Activated naive CD8-positive, alpha-beta T cell treated with anti-CD3 and anti-CD28 coated beads, Interleukin-2, amount 50 U/mL, for 24 hours (primary cell): ENCODE results near the gene DRC7.

ENCODE experiments used
- ATAC-seq: fragments of 150-1000 bp; cut with Tn5 transposase; one replicate; pipeline ENCODE4 v1.10.0; 2021
- DNase-seq: peaks from one replicate; pipeline ENCODE4 v3.0.0; 2021
- H3K27ac Mint-ChIP-seq: one replicate; pipeline ENCODE4 v1.8.0; 2021; ENCODE audit warnings: mild to moderate bottlenecking, mixed read lengths
- H3K27me3 Mint-ChIP-seq: one replicate; pipeline ENCODE4 v1.8.0; 2021; ENCODE audit warnings: mixed read lengths
- H3K36me3 Mint-ChIP-seq: one replicate; pipeline ENCODE4 v1.8.0; 2021; ENCODE audit warnings: low read depth, mixed read lengths
- H3K4me1 Mint-ChIP-seq: one replicate; pipeline ENCODE4 v1.8.0; 2021; ENCODE audit warnings: mixed read lengths
- H3K4me3 Mint-ChIP-seq: one replicate; pipeline ENCODE4 v1.8.0; 2021; ENCODE audit warnings: mild to moderate bottlenecking, moderate library complexity, mixed read lengths
- H3K9me3 Mint-ChIP-seq: one replicate; pipeline ENCODE4 v1.8.0; 2021; ENCODE audit warnings: mixed read lengths

Gene DRC7

DNA sequence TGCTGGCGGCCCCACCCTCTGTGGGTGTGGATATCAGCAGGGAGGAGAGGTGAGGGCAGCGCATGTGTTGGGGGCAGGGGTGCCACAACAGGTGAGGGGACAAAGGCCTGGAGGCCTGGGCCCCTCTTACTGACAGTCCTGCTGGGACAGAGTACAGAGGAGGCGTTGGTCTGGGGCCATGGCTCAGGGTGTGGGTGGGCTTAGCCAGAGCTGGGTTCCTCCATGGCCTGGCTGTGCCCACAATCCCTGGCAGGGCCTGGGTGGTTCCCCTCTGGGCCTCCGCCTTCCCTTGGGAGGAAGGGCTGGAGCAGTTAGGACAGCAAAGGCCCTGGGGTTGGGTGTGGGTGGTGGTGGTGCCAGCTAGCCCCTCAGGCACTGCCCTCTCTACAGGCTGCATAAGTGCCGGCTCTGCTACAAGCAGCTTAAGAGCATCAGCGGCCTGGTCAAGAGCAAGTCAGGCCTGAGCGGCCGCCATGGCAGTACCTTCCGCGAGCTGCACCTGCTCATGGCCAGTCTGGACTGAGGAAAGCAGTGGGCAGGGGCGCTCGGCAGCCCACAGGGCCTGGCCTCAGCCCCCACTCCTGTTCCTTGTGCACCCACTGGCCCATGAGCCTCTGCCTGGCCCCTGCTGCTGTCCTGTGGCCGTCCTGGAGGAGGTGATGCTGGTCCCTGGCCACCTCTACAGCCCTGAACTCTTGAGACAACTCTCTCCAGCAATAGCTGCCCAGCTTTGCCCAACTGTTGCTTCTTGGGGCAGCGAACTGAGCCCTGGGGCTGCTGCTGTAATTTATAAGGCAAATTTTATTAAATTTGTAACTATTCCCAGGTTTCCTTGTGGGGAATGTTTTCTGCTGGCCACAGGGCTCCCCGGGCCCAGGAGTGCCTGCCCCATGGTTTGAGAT is 62.1 kb downstream of the DRC7 start:
- no peaks in the 10 kb centered on the region for H3K9me3 Mint-ChIP-seq
- H3K27ac Mint-ChIP-seq: no peak overlapping the region
- H3K27me3 Mint-ChIP-seq: no peaks in the 10 kb centered on the region
- no peak overlapping the region for H3K4me3 Mint-ChIP-seq
- peaks cover 6% of the 10 kb centered on the region for H3K36me3 Mint-ChIP-seq
- ATAC-seq (no peak), DNase-seq (no peak)
- no peaks in the 10 kb centered on the region for H3K4me1 Mint-ChIP-seq

DNA sequence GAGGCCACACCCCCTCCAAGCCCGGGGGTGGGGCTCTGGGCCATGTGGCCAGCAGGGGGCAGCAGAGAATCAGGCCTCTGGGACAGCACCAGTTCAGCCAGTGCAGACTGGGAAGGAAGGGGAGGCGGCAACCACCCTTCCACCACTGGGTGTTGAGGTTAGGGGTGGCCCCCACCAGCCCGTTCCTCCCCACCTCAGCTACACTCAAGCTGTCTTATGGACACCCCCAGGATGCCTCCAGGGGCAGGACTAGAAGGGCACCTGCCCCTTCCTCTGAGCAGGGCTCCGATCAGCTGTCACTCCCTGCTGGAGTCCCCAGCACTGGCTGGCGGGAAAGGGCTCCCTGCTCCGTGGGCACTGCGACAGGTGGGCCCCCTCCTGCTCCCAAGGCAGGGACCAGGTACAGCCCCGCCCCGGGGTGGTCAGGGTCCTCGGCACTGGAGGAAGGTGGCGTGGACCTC is 62.8 kb downstream of the DRC7 start:
- DNase-seq (peak; percentile 93), ATAC-seq (peak; percentile 82)
- Mint-ChIP-seq H3K4me1 (no peaks in the 10 kb centered on the region), H3K4me3 (no peak overlapping the region), H3K27ac (no peak overlapping the region), H3K9me3 (no peaks in the 10 kb centered on the region), H3K27me3 (no peaks in the 10 kb centered on the region), H3K36me3 (peaks cover 6% of the 10 kb centered on the region)

DNA sequence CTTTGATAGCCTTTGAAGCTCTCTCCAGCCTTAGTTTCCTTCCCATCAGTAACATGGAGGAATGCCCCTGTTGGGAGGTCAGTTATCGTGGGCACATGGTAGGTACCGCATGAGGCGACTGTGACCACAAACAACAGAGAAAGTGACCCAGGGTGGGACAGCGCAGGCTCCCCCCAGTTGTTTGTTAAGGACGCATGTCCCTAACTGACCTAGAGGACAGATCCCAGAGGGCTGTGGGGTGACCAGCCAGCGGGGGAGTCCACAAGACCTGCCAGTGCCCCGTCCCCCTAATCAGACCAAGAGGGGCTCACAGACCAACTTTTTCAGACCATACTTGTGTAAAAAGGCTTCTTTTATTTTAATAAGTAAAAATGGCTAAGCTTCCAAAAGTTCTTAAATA is 63.3 kb downstream of the DRC7 start:
- Mint-ChIP-seq H3K36me3 (peaks cover 6% of the 10 kb centered on the region), H3K4me1 (no peaks in the 10 kb centered on the region), H3K27me3 (no peaks in the 10 kb centered on the region), H3K9me3 (no peaks in the 10 kb centered on the region), H3K4me3 (no peak overlapping the region), H3K27ac (no peak overlapping the region)
- no peak for ATAC-seq
- no peak for DNase-seq

GRCh38 chr16:57758331-57759117 is 63.9 kb downstream of the DRC7 start:
- H3K4me3 Mint-ChIP-seq: no peak overlapping the region
- no peaks in the 10 kb centered on the region for H3K4me1 Mint-ChIP-seq
- peaks cover 6% of the 10 kb centered on the region for H3K36me3 Mint-ChIP-seq
- H3K9me3 Mint-ChIP-seq: no peaks in the 10 kb centered on the region
- no peak overlapping the region for H3K27ac Mint-ChIP-seq
- no peak for DNase-seq
- no peaks in the 10 kb centered on the region for H3K27me3 Mint-ChIP-seq
- ATAC-seq: no peak

GRCh38 chr16:57759131-57759530 is 64.5 kb downstream of the DRC7 start:
- Mint-ChIP-seq H3K27me3 (no peaks in the 10 kb centered on the region), H3K36me3 (peaks cover 6% of the 10 kb centered on the region), H3K4me3 (no peak overlapping the region), H3K4me1 (no peaks in the 10 kb centered on the region), H3K27ac (no peak overlapping the region), H3K9me3 (no peaks in the 10 kb centered on the region)
- ATAC-seq (no peak), DNase-seq (no peak)

DNA sequence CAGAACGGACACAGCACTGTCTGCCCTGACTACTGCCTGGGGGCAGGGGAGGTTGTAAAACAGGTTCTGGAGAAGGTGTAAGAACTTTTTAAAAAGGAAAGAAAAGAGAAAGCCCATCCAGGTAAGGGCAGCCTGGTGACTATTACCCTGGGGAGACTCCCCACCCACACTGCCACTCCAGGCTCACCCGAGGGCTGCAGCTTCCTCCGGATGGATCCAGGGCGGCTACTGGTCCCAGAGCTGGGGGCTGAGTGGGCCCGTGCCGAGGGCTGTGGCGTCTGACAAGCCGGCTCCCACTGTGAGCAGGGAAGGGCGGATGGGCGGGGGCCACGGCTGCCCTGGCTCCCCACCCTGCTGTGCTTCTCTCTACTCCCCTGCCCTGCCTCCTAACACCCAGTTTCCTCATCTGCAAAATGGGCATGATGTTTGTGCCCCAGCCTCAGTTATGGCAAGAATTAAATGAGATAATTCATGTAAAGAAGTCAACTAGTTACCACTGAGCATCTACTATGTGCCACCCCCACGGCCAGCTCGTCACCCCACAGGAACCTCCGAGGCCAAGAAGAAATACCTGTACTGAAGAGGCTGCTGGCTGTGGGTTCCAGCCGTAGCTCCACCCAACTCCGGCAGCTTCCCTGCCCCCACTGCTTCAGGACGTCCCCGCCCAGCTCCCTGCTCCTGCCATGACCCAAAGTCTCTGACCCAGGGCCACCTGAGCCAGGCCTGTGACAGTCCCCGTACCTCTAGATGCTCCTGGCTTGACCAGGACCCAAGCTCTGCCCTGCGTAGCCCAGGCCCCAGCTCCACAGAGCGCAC is 65.1 kb downstream of the DRC7 start:
- H3K27ac Mint-ChIP-seq: no peak overlapping the region
- ATAC-seq: no peak
- peaks cover 3% of the 10 kb centered on the region for H3K4me1 Mint-ChIP-seq

DNA sequence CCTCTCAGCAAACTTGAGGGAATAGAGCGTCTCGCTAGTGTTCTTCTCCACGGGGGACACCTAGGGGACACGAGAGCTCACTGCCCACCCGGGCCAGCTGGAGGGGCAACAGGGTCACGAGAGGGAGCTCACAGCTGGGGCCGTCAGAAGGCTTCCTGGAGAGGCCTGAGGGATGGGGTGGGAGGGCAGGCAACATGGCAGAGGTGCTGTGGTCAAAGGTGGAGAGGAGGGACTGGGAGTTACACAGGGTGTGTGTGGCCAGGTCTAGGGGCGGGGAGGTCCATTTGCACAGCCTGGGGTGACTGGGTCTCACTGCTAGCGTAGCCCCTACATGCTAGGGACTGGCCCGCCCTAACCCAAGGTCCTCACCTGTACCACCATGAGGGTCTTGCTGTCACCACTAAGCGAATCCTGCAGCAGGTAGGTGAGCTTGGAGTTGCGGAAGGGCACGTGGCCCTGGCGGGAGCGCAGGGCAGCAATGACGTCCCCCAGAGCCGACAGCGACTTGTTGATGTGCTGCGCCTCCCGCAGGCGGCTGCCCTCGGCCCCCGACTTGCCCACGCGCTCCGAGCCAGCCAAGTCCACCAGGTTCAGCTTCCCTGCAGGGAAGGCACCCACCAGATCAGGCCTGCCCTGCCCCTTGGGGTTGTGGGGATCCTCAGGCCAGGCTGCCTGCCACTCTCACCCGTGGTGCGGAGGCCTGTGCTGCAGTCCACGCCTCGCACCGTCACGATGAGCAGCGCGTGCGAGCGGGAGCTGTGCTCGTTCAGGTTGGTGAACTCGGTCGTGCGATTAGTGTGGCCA is 66.0 kb downstream of the DRC7 start:
- H3K4me1 Mint-ChIP-seq: peaks cover 3% of the 10 kb centered on the region
- ATAC-seq: no peak
- no peak overlapping the region for H3K27ac Mint-ChIP-seq
- H3K36me3 Mint-ChIP-seq: peaks cover 3% of the 10 kb centered on the region
- no peak overlapping the region for H3K4me3 Mint-ChIP-seq
- no peaks in the 10 kb centered on the region for H3K27me3 Mint-ChIP-seq
- DNase-seq: no peak
- H3K9me3 Mint-ChIP-seq: no peaks in the 10 kb centered on the region

More for the DNA sequence above, 65.1 kb downstream of the DRC7 start:
- no peaks in the 10 kb centered on the region for H3K9me3 Mint-ChIP-seq
- no peak overlapping the region for H3K4me3 Mint-ChIP-seq
- peaks cover 3% of the 10 kb centered on the region for H3K36me3 Mint-ChIP-seq
- no peak for DNase-seq
- H3K27me3 Mint-ChIP-seq: no peaks in the 10 kb centered on the region

- peaks cover 3% of the 10 kb centered on the region for H3K4me1 Mint-ChIP-seq
- H3K9me3 Mint-ChIP-seq: no peaks in the 10 kb centered on the region
- H3K4me3 Mint-ChIP-seq: no peak overlapping the region
- ATAC-seq (no peak), DNase-seq (no peak)
- H3K27ac Mint-ChIP-seq: no peak overlapping the region
- no peaks in the 10 kb centered on the region for H3K27me3 Mint-ChIP-seq
- H3K36me3 Mint-ChIP-seq: peaks cover 1% of the 10 kb centered on the region
Observed at GRCh38 chr16:57761301-57761700, 66.7 kb downstream of the DRC7 start.

- DNase-seq (no peak), ATAC-seq (no peak)
- Mint-ChIP-seq H3K4me1 (peaks cover 3% of the 10 kb centered on the region), H3K27ac (no peak overlapping the region), H3K27me3 (no peaks in the 10 kb centered on the region), H3K36me3 (no peaks in the 10 kb centered on the region), H3K4me3 (no peak overlapping the region), H3K9me3 (no peaks in the 10 kb centered on the region)
Observed at GRCh38 chr16:57761957-57762356, 67.4 kb downstream of the DRC7 start.

DNA sequence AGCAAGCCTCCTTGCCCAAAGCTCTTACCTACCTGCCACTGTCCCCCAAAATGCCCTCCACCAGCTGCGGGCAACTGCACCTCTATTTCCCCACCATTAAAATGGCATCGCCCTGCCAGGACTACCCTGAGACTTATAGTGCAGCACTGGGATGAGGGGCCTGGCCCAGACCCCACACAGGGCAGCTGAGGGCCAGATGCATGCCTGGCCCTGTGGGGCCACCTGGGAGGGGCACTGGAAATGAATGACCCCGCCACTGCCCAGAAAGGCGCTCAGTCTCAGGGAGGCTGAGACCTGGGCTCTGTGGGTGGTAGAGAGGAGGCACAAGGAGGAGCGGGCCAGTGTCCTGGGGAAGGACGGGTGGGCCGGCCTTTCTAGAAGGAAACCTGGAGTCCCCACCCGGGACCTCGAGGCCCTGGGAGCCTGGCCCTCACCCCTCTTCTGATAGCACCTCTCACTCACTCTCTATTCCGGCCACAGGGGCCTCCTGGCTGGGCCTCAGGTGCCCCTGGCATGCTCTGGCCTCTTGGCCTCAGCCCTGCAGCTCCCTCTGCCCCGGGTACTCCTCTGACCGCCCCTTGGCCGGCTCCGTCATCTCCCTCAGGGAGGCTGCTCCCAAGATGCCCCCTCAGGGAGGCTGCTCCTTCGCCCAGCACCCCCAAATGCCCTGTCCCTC is 67.9 kb downstream of the DRC7 start:
- H3K4me3 Mint-ChIP-seq: no peak overlapping the region
- H3K4me1 Mint-ChIP-seq: peaks cover 3% of the 10 kb centered on the region
- ATAC-seq (no peak), DNase-seq (no peak)
- H3K9me3 Mint-ChIP-seq: no peaks in the 10 kb centered on the region
- no peak overlapping the region for H3K27ac Mint-ChIP-seq
- H3K27me3 Mint-ChIP-seq: no peaks in the 10 kb centered on the region
- H3K36me3 Mint-ChIP-seq: no peaks in the 10 kb centered on the region

GRCh38 chr16:57763285-57764005 is 68.8 kb downstream of the DRC7 start:
- no peaks in the 10 kb centered on the region for H3K27me3 Mint-ChIP-seq
- no peak overlapping the region for H3K4me3 Mint-ChIP-seq
- DNase-seq (no peak), ATAC-seq (no peak)
- H3K9me3 Mint-ChIP-seq: no peaks in the 10 kb centered on the region
- H3K4me1 Mint-ChIP-seq: peaks cover 3% of the 10 kb centered on the region
- H3K27ac Mint-ChIP-seq: no peak overlapping the region
- H3K36me3 Mint-ChIP-seq: no peaks in the 10 kb centered on the region

DNA sequence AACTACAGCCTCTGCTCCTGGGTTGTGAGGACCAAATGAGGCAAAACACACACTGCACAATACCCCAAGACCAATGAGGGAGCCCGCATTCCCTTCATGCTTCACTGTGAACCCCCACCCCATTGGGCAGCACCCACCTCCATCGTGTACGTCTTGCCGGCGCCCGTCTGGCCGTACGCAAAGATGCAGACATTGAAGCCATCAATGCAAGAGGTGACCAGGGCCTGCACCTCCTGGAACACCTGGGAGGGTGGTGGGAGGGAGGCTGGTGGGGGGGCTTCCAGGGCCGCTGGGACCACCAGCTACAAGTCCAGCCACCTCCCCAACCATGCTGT is 69.4 kb downstream of the DRC7 start:
- DNase-seq (no peak), ATAC-seq (no peak)
- Mint-ChIP-seq H3K36me3 (no peaks in the 10 kb centered on the region), H3K9me3 (no peaks in the 10 kb centered on the region), H3K4me3 (no peak overlapping the region), H3K27ac (no peak overlapping the region), H3K27me3 (no peaks in the 10 kb centered on the region), H3K4me1 (peaks cover 3% of the 10 kb centered on the region)
